IMR-90 (cell line): ENCODE results near the gene IRF6. TPM values are rescaled to one million over a fixed set of nuclear protein-coding genes. Genes with fewer than 3 reads are reported as not detected.

Experiments
- ATAC-seq: fragments of 200-7000 bp; cut with Tn5 transposase; 2 replicates; pipeline ENCODE4 v1.9.1; 2020; ENCODE audit warnings: low read depth, mild to moderate bottlenecking, moderate library complexity
- BruUV-seq: library from RNA; stranded (reverse); fragments of 400-500 nt; replicated peaks from 2 replicates; lab custom pipeline; 2021; lab: Mats Ljungman, UMichigan
- CTCF ChIA-PET: fragments of 300-600 bp; formaldehyde crosslinking; extraction: SDS; loops from one replicate; lab custom pipeline; 2021; ENCODE audit warnings: antibody characterized with exemption; lab: Yijun Ruan, JAX
- POLR2A ChIA-PET: fragments of 300-600 bp; sonication (Branson Sonifier 250); formaldehyde crosslinking; loops from one replicate; lab custom pipeline; 2022; ENCODE audit warnings: antibody characterized with exemption; ENCODE audit not compliant: unreplicated experiment; lab: Charles Lee
- DNase-seq: peaks from one replicate; pipeline ENCODE4 v3.0.0; 2013
- H2AFZ ChIP-seq: replicated peaks from 2 replicates; pipeline ENCODE3; 2013; ENCODE audit warnings: low read length, mild to moderate bottlenecking; ENCODE audit not compliant: poor library complexity
- H2AK5ac ChIP-seq: 2 replicates; pipeline ENCODE4 v1.6.1; 2013; ENCODE audit warnings: low read depth, low read length, inconsistent platforms
- H2AK9ac ChIP-seq: replicated peaks from 2 replicates; pipeline ENCODE3; 2013; ENCODE audit warnings: mild to moderate bottlenecking, low read depth, low read length, moderate library complexity; ENCODE audit not compliant: poor library complexity
- H2BK120ac ChIP-seq: 2 replicates; pipeline ENCODE4 v1.6.1; 2013; ENCODE audit warnings: low read depth, low read length, inconsistent platforms
- H2BK15ac ChIP-seq: 3 replicates; pipeline ENCODE4 v1.6.1; 2013; ENCODE audit warnings: low read depth, low read length, inconsistent platforms
- H2BK20ac ChIP-seq: 2 replicates; pipeline ENCODE4 v1.6.1; 2013; ENCODE audit warnings: low read depth, mild to moderate bottlenecking, inconsistent platforms, low read length, moderate library complexity
- H2BK5ac ChIP-seq: 2 replicates; pipeline ENCODE4 v1.6.1; 2013; ENCODE audit warnings: mild to moderate bottlenecking, low read depth, low read length, inconsistent platforms; ENCODE audit not compliant: poor library complexity, severe bottlenecking
- H3K14ac ChIP-seq: replicated peaks from 2 replicates; pipeline ENCODE4 v1.6.1; 2013; ENCODE audit warnings: low read depth, low read length, inconsistent platforms
- H3K18ac ChIP-seq: 2 replicates; pipeline ENCODE4 v1.6.1; 2013; ENCODE audit warnings: low read depth, low read length, control low read depth
- H3K23ac ChIP-seq: 2 replicates; pipeline ENCODE4 v1.6.1; 2013; ENCODE audit warnings: low read depth, low read length, inconsistent platforms
- H3K27ac ChIP-seq: 2 replicates; pipeline ENCODE4 v1.5.1; 2013; ENCODE audit warnings: mild to moderate bottlenecking, control low read depth, low read length; ENCODE audit not compliant: insufficient read depth
- H3K27me3 ChIP-seq: 2 replicates; pipeline ENCODE4 v1.6.1; 2013; ENCODE audit warnings: low read length; ENCODE audit not compliant: control insufficient read depth, insufficient read depth
- H3K36me3 ChIP-seq: 2 replicates; pipeline ENCODE4 v1.6.1; 2013; ENCODE audit warnings: low read length, mixed read lengths; ENCODE audit not compliant: control insufficient read depth, insufficient read depth
- H3K4ac ChIP-seq: 2 replicates; pipeline ENCODE4 v1.6.1; 2013; ENCODE audit warnings: low read depth, low read length, inconsistent platforms
- H3K4me1 ChIP-seq: 2 replicates; pipeline ENCODE4 v1.6.1; 2013; ENCODE audit warnings: low read length, mixed read lengths; ENCODE audit not compliant: control insufficient read depth, insufficient read depth
- H3K4me2 ChIP-seq: 2 replicates; pipeline ENCODE4 v1.6.1; 2013; ENCODE audit warnings: low read depth, mild to moderate bottlenecking, control low read depth, low read length, moderate library complexity
- H3K4me3 ChIP-seq: 2 replicates; pipeline ENCODE4 v1.5.1; 2013; ENCODE audit warnings: low read depth, mild to moderate bottlenecking, control low read depth, low read length, moderate library complexity; ENCODE audit not compliant: insufficient read depth
- H3K56ac ChIP-seq: 2 replicates; pipeline ENCODE4 v1.6.1; 2013; ENCODE audit warnings: low read length, inconsistent platforms; ENCODE audit not compliant: insufficient read depth; ENCODE audit errors: extremely low read depth
- H3K79me1 ChIP-seq, 2 experiments: 2 replicates each; pipeline ENCODE4 v1.6.1; 2013; ENCODE audit warnings: low read length in 2 of 2, inconsistent platforms in 1 of 2, low read depth in 1 of 2
- H3K9ac ChIP-seq: 2 replicates; pipeline ENCODE4 v1.6.1; 2013; ENCODE audit warnings: low read depth, low read length, control low read depth
- H3K9me1 ChIP-seq: 2 replicates; pipeline ENCODE4 v1.6.1; 2013; ENCODE audit warnings: low read length, inconsistent platforms; ENCODE audit not compliant: insufficient read depth
- H3K9me3 ChIP-seq: 2 replicates; pipeline ENCODE4 v1.6.1; 2013; ENCODE audit warnings: low read length; ENCODE audit not compliant: control insufficient read depth, insufficient read depth
- H4K20me1 ChIP-seq: 2 replicates; pipeline ENCODE4 v1.6.1; 2013; ENCODE audit warnings: low read length, inconsistent platforms; ENCODE audit not compliant: insufficient read depth
- H4K5ac ChIP-seq: 2 replicates; pipeline ENCODE4 v1.6.1; 2013; ENCODE audit warnings: mild to moderate bottlenecking, low read depth, low read length, control low read depth
- H4K8ac ChIP-seq, 2 experiments: 2 replicates each; pipeline ENCODE4 v1.6.1; 2013; ENCODE audit warnings: low read depth in 2 of 2, low read length in 2 of 2, control low read depth in 1 of 2, inconsistent platforms in 1 of 2
- H4K91ac ChIP-seq: 2 replicates; pipeline ENCODE4 v1.6.1; 2013; ENCODE audit warnings: low read depth, low read length, inconsistent platforms; ENCODE audit not compliant: insufficient read depth
- SMC3 ChIP-seq: fragments of 150-350 bp; IDR thresholded peaks from 2 replicates; pipeline ENCODE4 v1.6.1; 2016; ENCODE audit warnings: low read depth, mild to moderate bottlenecking, antibody characterized with exemption, low read length, moderate library complexity
- WGBS, 2 experiments: methylation state at CpG; one replicate each; pipeline versions ENCODE4 v1.1.5 to v1.1.7; 2013; ENCODE audit warnings: missing lambda C conversion rate in 2 of 2; ENCODE audit not compliant: insufficient read length in 1 of 2; ENCODE audit errors: extremely low coverage in 2 of 2; 5-methylcytosine and 5-hydroxymethylcytosine counted together
- dilution Hi-C: fragments of 300-500 bp; cut with HindIII; formaldehyde crosslinking; loops from one replicate; pipeline ENCODE4 v1.14.3; 2018; ENCODE audit warnings: low sequenced_read_pairs; ENCODE audit not compliant: unreplicated experiment
- in situ Hi-C: fragments of 300-500 bp; cut with MboI; formaldehyde crosslinking; loops from 3 replicates; pipeline ENCODE4 v1.14.3; 2019; ENCODE audit warnings: low sequenced_read_pairs, inconsistent platforms, mixed read lengths
- intact Hi-C: fragments of 100-400 bp; cut with micrococcal nuclease; formaldehyde crosslinking; loops from 2 replicates; pipeline ENCODE4 v1.10.0; 2022
- polyA plus RNA-seq, 3 experiments: library from polyadenylated mRNA; depleted of rRNA; stranded (reverse); fragments of >200 nt; gene quantifications; 2 replicates each; pipeline ENCODE4 v1.2.3, GENCODE V29; 2012; ENCODE audit warnings: low replicate concordance in 1 of 3
- total RNA-seq: library from RNA; depleted of rRNA; stranded (reverse); fragments of >200 nt; gene quantifications from 2 replicates; pipeline ENCODE4 v1.2.3, GENCODE V29; 2012

IRF6 gene
- total and polyA plus RNA-seq, 2 of the 4 experiments (the other 2 are of a cell fraction), result 1.2 to 2.9 TPM

DNA sequence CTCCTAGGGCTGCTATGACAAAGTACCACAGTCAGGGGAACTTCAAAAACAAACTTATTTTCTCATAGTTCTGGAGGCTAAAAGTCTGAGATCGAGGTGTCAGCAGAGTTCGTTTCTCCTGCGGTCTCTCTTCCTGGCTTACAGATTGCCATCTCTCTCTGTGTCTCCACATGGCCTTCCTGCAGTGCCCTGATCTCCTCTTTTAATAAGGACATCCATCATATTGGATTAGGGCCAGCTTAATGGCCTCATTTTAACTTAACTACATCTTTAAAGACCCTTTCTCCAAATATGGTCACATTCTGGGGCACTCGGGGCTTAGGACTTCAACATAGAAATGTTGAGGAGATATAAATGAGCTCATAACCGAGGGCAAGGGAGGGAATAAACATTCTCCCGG is 33.8 kb downstream of the IRF6 start:
- Histone ChIP-seq H2AK9ac (no peak overlapping the region), H3K9ac (no peak overlapping the region), H3K79me1 (peaks cover 0 to 12% of the 10 kb centered on the region in 2 experiments; a peak in 2 of 4 replicates), H3K27ac (no peak overlapping the region), H2BK15ac (no peak overlapping the region), H3K9me1 (peaks cover 25% of the 10 kb centered on the region), H3K14ac (no peak overlapping the region), H4K20me1 (no peaks in the 10 kb centered on the region), H3K56ac (no peak overlapping the region), H3K4ac (no peak overlapping the region), H2AK5ac (no peak overlapping the region), H2AFZ (peak overlapping the region; percentile 52), H3K4me3 (no peak overlapping the region), H4K8ac (no peak overlapping the region), H4K5ac (no peak overlapping the region), H2BK120ac (no peak overlapping the region), H3K27me3 (no peaks in the 10 kb centered on the region), H3K4me2 (no peak overlapping the region), H2BK5ac (no peak overlapping the region), H3K23ac (no peak overlapping the region), H3K4me1 (peaks cover 11% of the 10 kb centered on the region), H3K18ac (no peak overlapping the region), H3K36me3 (no peaks in the 10 kb centered on the region), H3K9me3 (no peaks in the 10 kb centered on the region), H2BK20ac (no peak overlapping the region), H4K91ac (no peak overlapping the region)
- in situ Hi-C loops, result no loop called here
- CTCF ChIA-PET, result no interaction called here
- 30% methylated on average over 3 of the region's 6 CpGs; no CpG with 5 or more reads in 1 of the 2 experiments for WGBS, 2 experiments
- dilution Hi-C loops, result no loop called here
- DNase-seq, result no peak
- no peak for ATAC-seq
- intact Hi-C loops, result no loop called here
- POLR2A ChIA-PET, result no interaction called here
- TF ChIP-seq SMC3, result no peak
- no TSS peak for BruUV-seq
